SW480 (cell line): Measurements from ENCODE around the gene MX1.
A peak's percentile ranks its signal among the peaks of the same experiment; 100 is the strongest.
"Not testable (repeated sequence)": the region's sequence is repeated elsewhere in the genome, so short reads cannot be mapped to it uniquely, and the experiment has no call there.

ENCODE experiments used
- DNase-seq: peaks from one replicate; pipeline ENCODE4 v3.0.0-alpha.2; 2016; ENCODE audit warnings: low spot score

MX1 gene

DNA sequence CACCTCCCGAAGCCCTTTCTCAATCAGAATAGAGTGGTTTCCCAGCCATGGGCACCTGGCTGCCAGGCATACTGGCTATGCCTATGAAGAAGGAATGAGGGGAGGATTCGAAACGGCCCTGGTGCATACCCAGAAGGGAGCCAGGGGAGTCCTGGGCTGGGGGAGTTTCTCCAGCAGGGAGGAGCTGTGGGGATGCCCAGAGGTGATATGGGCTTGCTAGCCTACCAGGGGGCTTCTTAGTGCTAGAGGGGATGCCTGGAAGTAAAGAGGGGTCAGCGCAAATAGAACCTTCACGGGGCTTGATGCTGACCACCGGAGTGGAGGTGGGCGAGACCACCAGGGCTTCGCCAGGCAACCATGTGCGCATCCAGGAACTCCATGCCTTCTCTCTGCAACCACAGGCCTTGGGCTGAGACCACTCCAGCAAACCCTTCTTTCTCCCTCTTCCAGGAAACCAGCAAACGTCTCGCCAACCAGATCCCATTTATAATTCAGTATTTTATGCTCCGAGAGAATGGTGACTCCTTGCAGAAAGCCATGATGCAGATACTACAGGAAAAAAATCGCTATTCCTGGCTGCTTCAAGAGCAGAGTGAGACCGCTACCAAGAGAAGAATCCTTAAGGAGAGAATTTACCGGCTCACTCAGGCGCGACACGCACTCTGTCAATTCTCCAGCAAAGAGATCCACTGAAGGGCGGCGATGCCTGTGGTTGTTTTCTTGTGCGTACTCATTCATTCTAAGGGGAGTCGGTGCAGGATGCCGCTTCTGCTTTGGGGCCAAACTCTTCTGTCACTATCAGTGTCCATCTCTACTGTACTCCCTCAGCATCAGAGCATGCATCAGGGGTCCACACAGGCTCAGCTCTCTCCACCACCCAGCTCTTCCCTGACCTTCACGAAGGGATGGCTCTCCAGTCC, 18.2 kb upstream of the MX1 start:
- no peak for DNase-seq

- DNase-seq, result no peak
These were observed 15.7 kb upstream of the MX1 start for GRCh38 chr21:41410361-41410760.

GRCh38 chr21:41410767-41411448, 15.1 kb upstream of the MX1 start:
- no peak for DNase-seq

DNA sequence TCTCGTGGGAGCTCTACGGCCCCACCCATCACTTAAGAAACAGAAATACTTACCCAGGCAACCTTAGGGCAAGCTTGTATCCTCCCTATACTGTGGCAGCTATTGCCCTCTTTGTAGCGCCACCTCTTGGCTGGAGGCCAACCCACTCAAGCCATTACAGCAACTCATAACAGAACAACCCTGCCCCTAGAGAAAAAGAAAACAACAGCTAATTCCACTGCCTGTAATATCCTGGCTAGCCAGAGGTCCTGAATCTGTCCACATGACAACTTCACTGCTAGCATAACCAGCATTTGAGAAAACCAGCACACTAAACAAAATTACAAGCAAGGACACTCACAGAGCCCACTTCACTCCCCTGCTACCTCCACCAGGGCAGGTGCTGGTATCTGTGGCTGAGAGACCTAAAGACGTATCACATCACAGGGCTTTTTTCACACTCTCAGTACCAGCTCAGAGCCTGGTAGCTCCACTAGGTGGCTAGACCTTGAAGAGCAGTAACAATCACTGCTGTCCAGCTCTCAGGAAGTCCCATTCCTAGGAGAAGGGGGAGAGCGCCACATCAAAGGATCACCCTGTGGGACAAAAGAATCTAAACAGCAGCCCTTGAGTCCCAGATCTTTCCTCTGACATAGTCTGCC, 14.5 kb upstream of the MX1 start:
- DNase-seq, result peak; percentile 77

GRCh38 chr21:41417505-41417904, 8.5 kb upstream of the MX1 start:
- not testable (repeated sequence) for DNase-seq

DNA sequence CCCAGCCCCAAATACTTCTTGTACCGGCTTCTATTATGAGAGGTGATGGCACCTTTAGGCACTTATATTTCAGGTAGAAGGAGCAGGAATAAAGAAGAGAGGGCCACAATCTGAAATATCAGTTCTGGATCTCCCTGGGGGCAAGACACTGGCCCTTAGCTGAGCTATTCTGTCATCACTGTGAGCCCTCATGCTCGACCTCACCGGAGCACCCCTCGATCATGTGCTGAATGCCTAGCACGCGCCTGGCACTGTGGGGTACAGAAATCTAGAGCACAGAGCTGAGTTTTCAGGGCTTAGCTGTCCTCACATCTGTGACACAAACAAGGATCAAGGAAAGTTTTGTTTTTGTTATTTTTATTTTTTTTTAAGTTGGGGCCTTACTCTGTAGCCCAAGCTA, 7.6 kb upstream of the MX1 start:
- no peak for DNase-seq

DNA sequence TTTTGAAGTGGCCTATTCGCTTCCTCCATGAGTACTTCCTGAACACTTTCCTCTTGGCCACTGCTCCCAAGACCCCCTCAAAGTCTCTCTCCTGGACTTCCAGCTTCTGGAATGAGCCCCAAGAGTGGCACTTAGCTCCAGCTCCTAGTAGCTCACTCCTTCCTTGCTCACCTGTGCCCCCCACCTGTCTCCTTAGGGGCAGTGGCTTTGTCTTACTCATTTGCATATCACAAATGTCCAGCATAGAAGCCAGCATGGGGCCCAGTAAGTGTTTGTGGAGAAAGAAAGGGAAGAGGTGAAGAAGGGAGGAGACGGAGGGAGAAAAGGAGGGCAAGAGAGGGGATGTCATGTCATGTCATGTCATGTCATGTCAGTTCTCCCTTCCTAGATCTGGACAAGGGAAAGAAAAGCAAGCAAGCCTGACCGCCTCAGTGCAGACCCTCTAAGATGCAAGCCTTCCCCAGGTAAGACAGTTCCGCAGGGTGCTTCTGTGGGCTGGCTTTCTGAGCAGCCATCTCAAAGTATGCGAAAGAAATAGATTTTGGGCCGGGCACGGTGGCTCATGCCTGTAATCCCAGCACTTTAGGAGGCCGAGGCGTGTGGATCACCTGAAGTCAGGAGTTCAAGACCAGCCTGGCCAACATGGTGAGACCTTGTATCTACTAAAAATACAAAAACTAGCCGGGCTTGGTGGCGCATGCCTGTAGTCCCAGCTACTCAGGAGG, 6.9 kb upstream of the MX1 start:
- no peak for DNase-seq

GRCh38 chr21:41419921-41420862, 5.8 kb upstream of the MX1 start:
- DNase-seq, result peak; percentile 85

GRCh38 chr21:41420998-41421397, 5.0 kb upstream of the MX1 start:
- not testable (repeated sequence) for DNase-seq

DNA sequence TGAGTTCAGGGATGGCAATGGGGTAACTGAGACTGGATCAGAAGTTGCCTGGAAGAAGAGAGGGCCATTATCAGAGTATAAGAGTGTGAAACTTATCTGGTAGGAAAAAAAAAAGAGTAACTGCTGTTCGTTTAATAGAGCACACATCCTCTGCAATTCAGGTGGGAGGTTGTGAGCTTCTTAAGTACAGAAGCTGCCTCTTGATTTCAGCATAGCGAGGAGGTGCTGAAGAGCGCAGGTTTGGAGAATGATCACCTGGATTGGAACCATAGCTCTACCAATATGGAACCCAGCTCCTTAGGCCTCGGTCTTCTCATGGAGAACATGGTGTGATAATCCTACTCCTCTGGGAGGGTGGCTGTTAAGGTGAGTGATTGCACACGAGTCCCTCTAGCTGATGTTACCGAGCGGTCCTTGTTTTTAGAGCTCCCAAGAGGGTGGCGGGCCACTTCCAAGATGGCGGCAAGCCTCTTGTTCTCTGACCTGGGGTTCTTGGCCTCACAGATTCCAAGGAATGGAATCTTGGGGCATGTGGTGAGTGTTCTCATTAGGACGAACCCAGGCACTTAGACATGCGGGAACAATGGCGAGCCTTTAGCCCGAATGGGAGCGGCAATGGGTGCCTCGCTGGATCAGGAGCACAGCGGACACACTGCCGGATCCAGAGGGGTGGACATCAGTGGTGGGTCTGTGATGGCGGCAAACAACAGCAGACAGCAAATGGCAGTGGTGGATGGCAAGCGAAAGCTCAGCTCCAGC, 3.3 kb upstream of the MX1 start:
- no peak for DNase-seq

DNA sequence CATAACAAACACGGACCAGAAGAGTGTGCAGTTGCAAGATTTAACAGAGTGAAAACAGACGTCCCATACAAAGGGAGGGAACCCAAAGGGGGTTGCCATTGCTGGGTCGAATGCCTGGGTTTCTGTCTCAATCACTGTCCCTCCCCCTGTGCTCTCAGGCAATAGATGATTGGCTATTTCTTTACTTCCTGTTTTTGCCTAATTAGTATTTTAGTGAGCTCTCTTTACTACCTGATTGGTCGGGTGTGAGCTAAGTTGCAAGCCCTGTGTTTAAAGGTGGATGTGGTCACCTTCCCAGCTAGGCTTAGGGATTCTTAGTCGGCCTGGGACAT, 2.8 kb upstream of the MX1 start:
- DNase-seq, result not testable (repeated sequence)

- DNase-seq, result no peak
These were observed 468 bp upstream of the MX1 start for GRCh38 chr21:41425588-41425953.

DNA sequence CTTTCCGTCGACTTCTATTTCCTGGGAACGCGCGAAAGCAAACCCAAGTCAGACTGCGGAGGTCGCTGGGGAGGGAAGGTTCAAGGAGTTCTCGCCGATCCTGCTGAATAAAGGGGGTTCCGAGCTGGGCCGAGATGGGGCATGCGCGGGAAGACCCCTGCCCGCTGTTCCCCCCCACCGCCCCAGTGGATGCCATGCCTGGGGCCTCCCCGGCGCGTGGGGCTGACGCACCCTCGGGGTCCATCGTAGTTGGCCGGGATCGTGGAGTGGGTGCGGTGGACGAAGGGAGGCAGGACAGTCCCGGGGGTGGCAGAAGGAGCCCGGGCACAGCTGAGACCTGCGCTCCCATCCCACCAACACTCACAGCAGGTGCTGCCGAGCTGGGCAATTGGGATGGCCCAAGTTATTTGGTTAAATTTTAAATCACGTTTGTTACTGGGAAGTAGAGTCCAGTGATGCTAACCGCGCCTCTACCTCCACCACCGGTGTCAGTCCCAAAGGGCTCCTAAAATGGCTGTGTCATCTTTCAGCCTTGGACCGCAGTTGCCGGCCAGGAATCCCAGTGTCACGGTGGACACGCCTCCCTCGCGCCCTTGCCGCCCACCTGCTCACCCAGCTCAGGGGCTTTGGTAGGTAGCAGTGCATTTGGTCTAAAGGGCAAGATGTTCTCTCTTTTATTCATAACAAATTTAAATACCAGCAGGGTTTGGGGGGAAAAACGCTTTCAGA, 801 bp downstream of the MX1 start:
- DNase-seq, result no peak

DNA sequence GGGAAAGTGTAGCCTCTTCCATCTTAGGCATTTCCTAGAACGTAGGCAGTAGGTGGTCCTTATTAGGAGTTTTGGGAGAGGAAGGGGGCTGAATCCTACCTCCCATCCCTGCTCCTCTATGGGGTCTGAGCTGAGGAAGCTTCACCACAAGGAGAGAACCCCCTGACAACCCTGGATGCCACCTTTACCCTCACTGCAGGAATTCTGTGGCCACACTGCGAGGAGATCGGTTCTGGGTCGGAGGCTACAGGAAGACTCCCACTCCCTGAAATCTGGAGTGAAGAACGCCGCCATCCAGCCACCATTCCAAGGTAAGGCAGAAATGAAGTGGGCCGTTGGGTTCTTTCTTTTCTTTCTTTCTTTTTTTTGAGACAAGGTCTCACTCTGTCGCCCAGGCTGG, 1.5 kb downstream of the MX1 start:
- DNase-seq, result no peak

DNA sequence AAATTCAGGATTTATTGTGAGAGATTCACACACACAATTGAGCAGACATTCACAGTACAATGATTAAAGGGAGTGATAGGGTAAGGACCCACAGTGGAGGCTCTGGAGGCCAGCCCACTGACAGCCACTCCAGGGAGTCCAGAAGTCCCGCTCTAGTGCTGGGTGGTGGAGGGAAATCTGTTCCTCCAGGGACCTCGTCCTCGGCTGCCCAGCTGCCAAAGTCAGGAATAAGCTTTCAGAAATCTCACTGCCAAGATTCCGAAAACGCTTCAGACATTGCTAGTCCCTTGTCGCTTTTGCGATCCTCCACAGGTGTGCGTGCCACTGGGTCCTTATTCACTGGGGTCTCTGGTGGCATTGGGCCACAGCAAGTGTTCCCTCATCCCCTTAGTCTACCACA, 2.3 kb downstream of the MX1 start:
- no peak for DNase-seq

DNA sequence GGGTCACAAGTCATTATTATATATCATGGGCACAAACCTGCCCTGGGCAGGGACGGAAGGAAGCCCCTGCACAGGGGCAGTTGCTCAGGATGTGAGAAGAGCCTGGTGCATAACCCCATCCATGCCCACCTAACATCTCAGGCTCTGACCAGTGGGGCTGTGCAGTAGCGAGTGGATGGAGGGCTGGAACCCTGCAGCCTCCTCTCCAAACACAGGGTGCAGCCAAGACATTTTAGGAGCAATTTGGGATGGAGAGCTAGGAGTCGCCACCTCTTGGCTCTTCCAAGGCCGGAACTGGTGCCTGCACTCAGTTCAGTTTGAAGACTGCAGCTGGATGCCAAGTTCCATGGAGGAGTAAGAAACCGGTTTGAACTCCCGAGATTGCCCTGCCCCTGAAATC, 2.8 kb downstream of the MX1 start:
- no peak for DNase-seq

DNA sequence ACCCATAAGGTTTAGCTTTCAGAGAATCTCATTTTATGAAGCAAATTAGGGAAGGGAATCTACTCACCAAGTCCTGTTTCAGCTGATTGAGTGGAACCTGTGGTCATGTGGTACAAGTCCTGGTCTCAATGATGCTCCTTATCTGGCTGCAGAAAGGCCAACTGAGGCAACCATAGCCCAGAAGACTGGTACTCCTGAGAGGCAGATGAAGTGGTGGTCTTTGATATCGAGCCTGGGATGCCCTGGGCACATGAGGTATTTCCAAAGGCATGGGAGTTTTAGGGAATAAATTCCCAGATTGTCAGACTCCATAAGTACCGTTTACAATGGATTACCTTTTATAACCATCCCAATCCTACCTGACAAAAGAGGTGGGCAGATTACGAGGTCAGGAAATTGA, 3.3 kb downstream of the MX1 start:
- DNase-seq, result no peak

GRCh38 chr21:41429925-41430491, 4.0 kb downstream of the MX1 start:
- DNase-seq, result no peak

GRCh38 chr21:41431788-41432548, 5.9 kb downstream of the MX1 start:
- DNase-seq, result no peak
